ENCODE data around the gene EVA1B. TPM values are rescaled to one million over a fixed set of nuclear protein-coding genes. Genes with fewer than 3 reads are reported as not detected.
A peak's percentile ranks its signal among the peaks of the same experiment; 100 is the strongest.

EVA1B gene
- total and polyA plus RNA-seq, 2 of the 4 experiments (the other 2 are of a cell fraction), result 49.8 to 64.6 TPM

GRCh38 chr1:36279110-36279788, 44.2 kb downstream of the EVA1B start:
- dilution Hi-C loops (cut with HindIII; ENCODE audit: low sequenced_read_pairs, unreplicated experiment) (no loop called here), in situ Hi-C loops (cut with MboI; ENCODE audit: low sequenced_read_pairs) (no loop called here), intact Hi-C loops (cut with micrococcal nuclease) (no loop called here)
- BruUV-seq (replicated peaks), result no TSS peak
- Histone ChIP-seq H4K91ac (ENCODE audit: insufficient read depth, low read depth, low read length) (no peak overlapping the region), H3K9me1 (ENCODE audit: insufficient read depth, low read length) (no peaks in the 10 kb centered on the region), H3K9ac (ENCODE audit: low read depth, low read length) (no peak overlapping the region), H3K18ac (ENCODE audit: low read depth, low read length) (no peak overlapping the region), H2BK5ac (ENCODE audit: low read depth, low read length, poor library complexity, severe bottlenecking) (no peak overlapping the region), H3K23ac (ENCODE audit: low read depth, low read length) (no peak overlapping the region), H4K8ac (ENCODE audit: low read depth in 2 of 2, low read length in 2 of 2) (no peak overlapping the region), H3K9me3 (ENCODE audit: control insufficient read depth, insufficient read depth, low read length) (no peaks in the 10 kb centered on the region), H4K5ac (ENCODE audit: low read depth, low read length) (no peak overlapping the region), H2BK120ac (ENCODE audit: low read depth, low read length) (no peak overlapping the region), H3K56ac (ENCODE audit: extremely low read depth, insufficient read depth, low read length) (no peak overlapping the region), H2AK5ac (ENCODE audit: low read depth, low read length) (no peak overlapping the region), H3K27ac (ENCODE audit: insufficient read depth, low read length) (no peak overlapping the region), H2BK20ac (ENCODE audit: low read depth, low read length) (no peak overlapping the region), H3K4me2 (ENCODE audit: low read depth, low read length) (no peak overlapping the region), H3K36me3 (ENCODE audit: control insufficient read depth, insufficient read depth, low read length) (peaks cover 8% of the 10 kb centered on the region), H3K4ac (ENCODE audit: low read depth, low read length) (no peak overlapping the region), H4K20me1 (ENCODE audit: insufficient read depth, low read length) (peaks cover 47% of the 10 kb centered on the region), H3K4me3 (ENCODE audit: insufficient read depth, low read depth, low read length) (no peak overlapping the region), H3K27me3 (ENCODE audit: control insufficient read depth, insufficient read depth, low read length) (no peaks in the 10 kb centered on the region), H3K4me1 (ENCODE audit: control insufficient read depth, insufficient read depth, low read length) (peaks cover 3% of the 10 kb centered on the region; the same call in 1 of the 2 replicates), H2BK15ac (ENCODE audit: low read depth, low read length) (no peak overlapping the region), H3K79me1 (ENCODE audit: low read depth in 1 of 2, low read length in 2 of 2) (peaks cover 18 to 47% of the 10 kb centered on the region in 2 experiments), H2AK9ac (replicated peaks; ENCODE audit: low read depth, low read length, poor library complexity) (no peak overlapping the region), H3K14ac (replicated peaks; ENCODE audit: low read depth, low read length) (no peak overlapping the region), H2AFZ (replicated peaks; ENCODE audit: low read length, poor library complexity) (no peak overlapping the region)
- ChIA-PET POLR2A (ENCODE audit: unreplicated experiment) (no interaction called here), CTCF (no interaction called here)
- TF ChIP-seq SMC3 (IDR thresholded peaks at IDR 0.05; ENCODE audit: low read depth, low read length) (no peak), CEBPB (IDR thresholded peaks at IDR 0.05; ENCODE audit: low read depth, low read length) (peak; percentile 45; the same call in 1 of the 2 replicates)
- no CpG with 5 or more reads among the region's 2 CpGs for WGBS, 2 experiments (ENCODE audit: extremely low coverage in 2 of 2, insufficient read length in 1 of 2)
- ATAC-seq (ENCODE audit: low read depth) (0 out of 2 replicates have a peak, but pooled peaks have one; percentile 40), DNase-seq (peak; percentile 66)

All from IMR-90 (cell line).